Measurements from ENCODE around the gene MACROD1.

DNA sequence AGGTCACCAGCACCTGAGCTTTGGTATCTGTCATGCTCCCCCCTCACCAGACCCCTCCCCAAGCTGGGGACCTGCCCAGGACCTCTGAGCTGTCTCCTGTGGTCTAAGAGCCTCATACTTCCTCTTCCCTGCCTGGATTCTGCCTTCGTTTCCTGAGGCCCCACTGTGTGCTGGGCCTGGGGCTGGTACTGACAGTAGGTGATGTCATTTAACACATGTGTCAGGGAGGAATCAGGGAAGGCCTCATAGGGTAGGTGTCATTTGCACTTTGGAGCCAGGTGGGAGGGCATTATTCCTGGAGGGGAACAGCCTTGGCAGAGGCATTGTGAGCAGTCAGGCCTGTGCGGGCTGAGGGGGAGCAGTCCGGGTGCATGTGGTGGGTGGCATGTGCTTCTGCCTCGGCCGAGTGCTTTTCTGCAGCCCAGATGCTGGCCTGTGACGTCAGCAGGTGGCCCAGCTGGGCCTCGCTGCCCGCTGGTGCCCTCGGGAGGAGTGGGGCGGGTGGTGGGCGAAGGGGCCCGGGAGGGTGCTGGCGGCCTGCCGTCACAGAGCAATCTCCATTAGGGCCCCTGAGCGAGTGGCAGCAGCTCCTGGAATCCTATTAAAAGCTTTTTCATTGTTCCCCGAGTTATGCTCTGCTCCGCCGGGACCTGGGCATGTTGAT lies 121.1 kb downstream of the MACROD1 start:
- TF ChIP-seq EP300 (IDR thresholded peaks at IDR 0.05; ENCODE audit: borderline replicate concordance in 1 of 2, control insufficient read depth in 1 of 2, low read depth in 2 of 2, low read length in 2 of 2) (no peak), SIN3A (IDR thresholded peaks at IDR 0.05; ENCODE audit: low read depth, low read length) (no peak), SP1 (IDR thresholded peaks at IDR 0.05; ENCODE audit: low read depth, low read length) (no peak), SPI1 (IDR thresholded peaks at IDR 0.05; ENCODE audit: borderline replicate concordance, insufficient read depth, low read depth, low read length) (no peak), HDAC2 (IDR thresholded peaks at IDR 0.05) (no peak), POLR2AphosphoS5 (IDR thresholded peaks at IDR 0.05; ENCODE audit: low read length) (no peak), MYC (IDR thresholded peaks at IDR 0.05; ENCODE audit: insufficient read depth, insufficient read length, insufficient replicate concordance, low read length, severe bottlenecking) (no peak), BHLHE40 (IDR thresholded peaks at IDR 0.05; ENCODE audit: borderline replicate concordance in 1 of 2, low read depth in 2 of 2, low read length in 1 of 2) (no peak), HDAC6 (IDR thresholded peaks at IDR 0.05; ENCODE audit: unreplicated experiment) (no peak), FOXM1 (IDR thresholded peaks at IDR 0.05; ENCODE audit: low read depth, low read length) (no peak), EZH2 (IDR thresholded peaks at IDR 0.05; ENCODE audit: borderline replicate concordance, control insufficient read depth, low read depth, low read length) (no peak)
- TF ChIP-seq, protein P1, sequence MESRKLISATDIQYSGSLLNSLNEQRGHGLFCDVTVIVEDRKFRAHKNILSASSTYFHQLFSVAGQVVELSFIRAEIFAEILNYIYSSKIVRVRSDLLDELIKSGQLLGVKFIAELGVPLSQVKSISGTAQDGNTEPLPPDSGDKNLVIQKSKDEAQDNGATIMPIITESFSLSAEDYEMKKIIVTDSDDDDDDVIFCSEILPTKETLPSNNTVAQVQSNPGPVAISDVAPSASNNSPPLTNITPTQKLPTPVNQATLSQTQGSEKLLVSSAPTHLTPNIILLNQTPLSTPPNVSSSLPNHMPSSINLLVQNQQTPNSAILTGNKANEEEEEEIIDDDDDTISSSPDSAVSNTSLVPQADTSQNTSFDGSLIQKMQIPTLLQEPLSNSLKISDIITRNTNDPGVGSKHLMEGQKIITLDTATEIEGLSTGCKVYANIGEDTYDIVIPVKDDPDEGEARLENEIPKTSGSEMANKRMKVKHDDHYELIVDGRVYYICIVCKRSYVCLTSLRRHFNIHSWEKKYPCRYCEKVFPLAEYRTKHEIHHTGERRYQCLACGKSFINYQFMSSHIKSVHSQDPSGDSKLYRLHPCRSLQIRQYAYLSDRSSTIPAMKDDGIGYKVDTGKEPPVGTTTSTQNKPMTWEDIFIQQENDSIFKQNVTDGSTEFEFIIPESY (IDR thresholded peaks at IDR 0.05) = no peak
- TF ChIP-seq, protein P2, sequence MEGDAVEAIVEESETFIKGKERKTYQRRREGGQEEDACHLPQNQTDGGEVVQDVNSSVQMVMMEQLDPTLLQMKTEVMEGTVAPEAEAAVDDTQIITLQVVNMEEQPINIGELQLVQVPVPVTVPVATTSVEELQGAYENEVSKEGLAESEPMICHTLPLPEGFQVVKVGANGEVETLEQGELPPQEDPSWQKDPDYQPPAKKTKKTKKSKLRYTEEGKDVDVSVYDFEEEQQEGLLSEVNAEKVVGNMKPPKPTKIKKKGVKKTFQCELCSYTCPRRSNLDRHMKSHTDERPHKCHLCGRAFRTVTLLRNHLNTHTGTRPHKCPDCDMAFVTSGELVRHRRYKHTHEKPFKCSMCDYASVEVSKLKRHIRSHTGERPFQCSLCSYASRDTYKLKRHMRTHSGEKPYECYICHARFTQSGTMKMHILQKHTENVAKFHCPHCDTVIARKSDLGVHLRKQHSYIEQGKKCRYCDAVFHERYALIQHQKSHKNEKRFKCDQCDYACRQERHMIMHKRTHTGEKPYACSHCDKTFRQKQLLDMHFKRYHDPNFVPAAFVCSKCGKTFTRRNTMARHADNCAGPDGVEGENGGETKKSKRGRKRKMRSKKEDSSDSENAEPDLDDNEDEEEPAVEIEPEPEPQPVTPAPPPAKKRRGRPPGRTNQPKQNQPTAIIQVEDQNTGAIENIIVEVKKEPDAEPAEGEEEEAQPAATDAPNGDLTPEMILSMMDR (IDR thresholded peaks at IDR 0.05 in 2 of 3, conservative IDR thresholded peaks at IDR 0.05 in 1 of 3; ENCODE audit: control insufficient read depth in 2 of 3, extremely low read depth in 1 of 3, insufficient read depth in 1 of 3, low read depth in 3 of 3, low read length in 3 of 3) = no peak
- TF ChIP-seq, protein P3, sequence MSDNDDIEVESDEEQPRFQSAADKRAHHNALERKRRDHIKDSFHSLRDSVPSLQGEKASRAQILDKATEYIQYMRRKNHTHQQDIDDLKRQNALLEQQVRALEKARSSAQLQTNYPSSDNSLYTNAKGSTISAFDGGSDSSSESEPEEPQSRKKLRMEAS (IDR thresholded peaks at IDR 0.05; ENCODE audit: low read depth, low read length) = no peak

All from GM12878 (cell line).